Skeletal muscle cell (primary cell): ENCODE data around the gene MRPL48.
"Not testable (repeated sequence)": the region's sequence is repeated elsewhere in the genome, so short reads cannot be mapped to it uniquely, and the experiment has no call there.

ENCODE experiments used
- DNase-seq: peaks from one replicate; pipeline ENCODE4 v3.0.0-alpha.2; 2010; ENCODE audit warnings: low read depth
- H3K4me3 ChIP-seq: 2 replicates; pipeline ENCODE4 v1.5.1; 2011; ENCODE audit warnings: low read depth, mild to moderate bottlenecking, control low read depth, low read length, moderate library complexity

Gene MRPL48

DNA sequence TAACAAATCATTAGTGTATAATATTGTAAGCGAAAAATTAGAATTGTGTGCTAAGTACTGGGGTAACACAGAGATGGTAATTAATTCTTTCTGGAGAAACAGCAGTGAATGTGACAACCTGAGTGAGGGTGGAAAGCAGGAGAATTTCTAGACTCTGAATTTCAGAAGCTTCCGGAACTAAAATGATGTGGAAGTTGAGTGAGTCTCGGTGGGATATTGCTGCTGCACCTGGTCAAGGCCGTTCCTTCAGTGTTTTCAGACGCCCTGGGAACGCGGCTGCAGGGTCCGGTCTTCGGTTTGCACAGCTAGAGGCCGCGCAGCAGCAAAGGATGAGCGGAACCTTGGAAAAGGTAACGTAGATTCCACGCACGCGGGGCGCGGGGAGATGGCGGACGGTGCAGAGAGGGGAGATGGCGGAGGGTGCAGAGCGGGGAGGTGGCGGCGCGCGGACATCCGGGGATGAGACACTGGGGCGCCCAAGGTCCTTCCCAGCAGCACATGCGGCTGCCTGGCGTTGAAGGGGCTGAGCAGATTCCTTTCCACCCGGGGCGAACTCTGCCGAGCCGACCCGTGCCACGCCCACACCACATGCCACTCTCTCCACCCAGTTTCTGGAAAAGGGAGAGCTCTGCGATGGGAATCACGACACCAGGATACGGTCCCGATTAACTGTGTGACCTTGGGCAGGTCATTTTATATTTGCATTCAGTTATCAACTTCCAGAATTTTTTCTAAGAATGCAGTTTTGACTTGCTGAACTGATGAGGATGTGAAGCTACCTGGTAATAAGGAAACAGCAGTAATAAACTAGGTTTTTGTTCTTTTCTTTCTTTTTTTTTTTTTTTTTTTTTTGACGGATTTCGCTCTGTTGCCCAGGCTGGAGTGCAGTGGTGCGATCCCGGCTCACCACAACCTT lies at the start of gene MRPL48:
MRPL48 (plus strand) TSS at position 232 of the 916 bp plus-strand sequence; CDS start at position 330, 98 bp downstream.
- peak; percentile 80 for DNase-seq
- peak within 1 kb of the TSS; percentile 72 for H3K4me3 ChIP-seq

DNA sequence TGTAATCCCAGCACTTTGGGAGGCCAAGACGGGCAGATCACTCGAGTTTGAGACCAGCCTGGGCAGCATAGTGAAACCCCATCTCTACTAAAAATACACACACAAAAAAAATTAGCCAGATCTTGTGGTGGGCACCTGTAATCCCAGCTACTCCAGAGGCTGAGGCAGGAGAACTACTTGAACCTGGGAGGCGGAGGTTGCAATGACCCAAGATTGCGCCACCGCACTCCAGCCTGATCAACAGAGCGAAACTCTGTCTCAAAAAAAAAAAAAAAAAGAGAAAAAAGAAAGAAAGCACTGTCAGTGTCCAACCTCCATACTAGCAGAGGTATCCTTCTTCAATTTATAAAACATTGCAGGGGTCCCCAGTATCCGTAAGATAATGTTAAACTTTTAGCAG lies 44.6 kb upstream of the MRPL48 start:
- no peak overlapping the region for H3K4me3 ChIP-seq
- DNase-seq = no peak

DNA sequence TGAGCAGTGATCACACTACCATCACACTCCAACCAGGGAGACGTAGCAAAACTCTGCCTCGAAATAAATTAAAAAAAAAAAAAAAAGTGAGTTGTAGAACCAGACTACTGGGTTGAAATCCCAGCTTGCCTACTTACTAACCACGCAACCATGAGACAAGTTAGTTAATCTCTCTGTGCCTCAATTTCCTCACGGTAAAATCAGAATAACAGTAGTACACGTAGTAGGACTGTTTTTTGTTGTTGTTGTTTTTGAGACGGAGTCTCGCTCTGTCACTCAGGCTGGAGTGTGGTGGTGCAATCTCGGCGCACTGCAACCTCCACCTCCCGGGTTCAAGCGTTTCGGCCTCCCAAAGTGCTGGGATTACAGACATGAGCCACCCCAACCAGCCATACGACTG lies 41.0 kb upstream of the MRPL48 start:
- no peak overlapping the region for H3K4me3 ChIP-seq
- DNase-seq = no peak

DNA sequence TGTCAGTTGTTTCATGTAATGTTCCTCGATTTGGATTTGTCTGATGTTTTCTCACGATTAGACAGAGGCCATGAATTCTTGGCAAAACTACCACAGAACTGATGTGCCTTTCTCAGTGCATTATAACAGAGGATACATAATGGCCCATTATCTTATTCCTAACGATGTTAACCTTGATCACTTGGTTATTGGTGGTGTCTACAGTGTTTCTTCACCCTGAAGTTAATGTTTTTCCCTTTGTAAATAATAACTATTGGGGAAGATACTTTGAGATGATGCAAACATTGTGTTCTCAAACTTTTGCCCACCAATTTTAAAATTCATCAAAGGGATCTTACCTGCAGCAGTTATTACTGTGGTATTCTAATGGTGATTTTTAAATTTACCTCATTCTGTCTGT lies 39.9 kb upstream of the MRPL48 start:
- no peak for DNase-seq
- H3K4me3 ChIP-seq = no peak overlapping the region

DNA sequence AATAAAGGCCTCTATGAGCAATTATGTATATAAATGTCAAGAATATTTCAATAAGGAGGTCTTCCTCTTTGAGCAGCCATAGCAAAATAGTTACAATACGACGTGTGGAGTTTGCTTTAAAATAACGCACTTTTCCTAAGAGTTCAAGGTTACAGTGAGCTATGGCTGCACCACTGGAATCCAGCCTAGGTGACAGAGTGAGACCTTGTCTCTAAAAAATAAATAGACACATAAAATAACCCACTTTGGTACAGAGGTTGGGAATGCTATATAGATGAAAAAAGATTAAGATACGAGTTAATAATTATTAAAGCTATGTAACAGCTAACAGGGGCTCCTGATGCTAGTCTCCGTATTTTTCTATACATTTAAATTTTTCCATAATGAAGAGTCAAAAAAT lies 39.4 kb upstream of the MRPL48 start:
- H3K4me3 ChIP-seq = no peak overlapping the region
- DNase-seq = no peak

DNA sequence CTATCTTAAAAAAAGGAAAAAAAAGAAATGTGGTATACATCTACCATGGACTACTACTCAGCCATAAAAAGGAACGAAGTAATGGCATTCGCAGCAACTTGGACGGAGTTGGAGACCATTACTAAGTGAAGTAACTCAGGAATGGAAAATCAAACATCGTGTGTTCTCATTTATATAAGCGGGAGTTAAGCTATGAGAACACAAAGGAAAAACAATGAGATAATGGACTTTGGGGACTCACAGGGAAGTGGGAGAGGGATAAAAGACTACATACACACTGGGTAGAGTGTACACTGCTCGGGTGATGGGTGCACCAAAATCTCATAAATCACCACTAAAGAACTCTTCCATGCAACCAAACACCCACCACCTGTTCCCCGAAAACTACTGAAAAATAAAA lies 38.6 kb upstream of the MRPL48 start:
- H3K4me3 ChIP-seq = no peak overlapping the region
- no peak for DNase-seq

DNA sequence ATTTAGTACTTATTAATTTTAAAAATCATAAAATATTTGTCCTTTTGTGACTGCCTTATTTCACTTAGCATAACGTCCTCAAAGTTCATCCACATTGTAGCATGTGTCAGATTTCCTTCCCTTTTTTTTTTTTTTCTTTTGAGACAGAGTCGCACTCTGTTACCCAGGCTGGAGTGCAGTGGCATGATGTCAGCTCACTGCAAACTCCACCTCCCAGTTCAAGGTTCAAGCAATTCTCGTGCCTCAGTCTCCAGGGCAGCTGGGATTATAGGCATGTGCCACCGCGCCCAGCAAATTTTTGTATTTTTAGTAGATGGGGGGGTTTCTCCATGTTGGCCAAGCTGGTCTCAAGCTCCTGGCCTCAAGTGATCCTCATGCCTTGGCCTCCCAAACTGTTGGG lies 37.4 kb upstream of the MRPL48 start:
- H3K4me3 ChIP-seq = no peak overlapping the region
- DNase-seq = no peak

DNA sequence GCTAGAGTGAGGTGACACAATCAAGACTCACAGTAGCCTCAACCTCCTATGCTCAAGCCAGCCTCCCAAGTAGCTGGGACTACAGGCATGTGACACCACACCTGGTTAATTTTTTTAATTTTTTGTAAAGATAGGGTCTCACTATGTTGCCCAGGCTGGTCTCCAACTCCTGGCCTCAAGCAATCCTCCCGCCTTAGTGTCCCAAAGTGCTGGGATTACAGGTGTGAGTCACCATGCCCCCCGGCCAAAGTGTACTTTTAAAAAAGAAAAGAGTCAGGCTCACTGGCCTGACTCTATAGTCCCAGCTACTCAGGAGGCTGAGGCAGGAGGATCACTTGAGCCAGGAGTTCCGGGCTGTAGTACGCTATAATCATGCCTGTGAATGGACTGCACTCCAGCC lies 36.8 kb upstream of the MRPL48 start:
- not testable (repeated sequence) for H3K4me3 ChIP-seq, DNase-seq

DNA sequence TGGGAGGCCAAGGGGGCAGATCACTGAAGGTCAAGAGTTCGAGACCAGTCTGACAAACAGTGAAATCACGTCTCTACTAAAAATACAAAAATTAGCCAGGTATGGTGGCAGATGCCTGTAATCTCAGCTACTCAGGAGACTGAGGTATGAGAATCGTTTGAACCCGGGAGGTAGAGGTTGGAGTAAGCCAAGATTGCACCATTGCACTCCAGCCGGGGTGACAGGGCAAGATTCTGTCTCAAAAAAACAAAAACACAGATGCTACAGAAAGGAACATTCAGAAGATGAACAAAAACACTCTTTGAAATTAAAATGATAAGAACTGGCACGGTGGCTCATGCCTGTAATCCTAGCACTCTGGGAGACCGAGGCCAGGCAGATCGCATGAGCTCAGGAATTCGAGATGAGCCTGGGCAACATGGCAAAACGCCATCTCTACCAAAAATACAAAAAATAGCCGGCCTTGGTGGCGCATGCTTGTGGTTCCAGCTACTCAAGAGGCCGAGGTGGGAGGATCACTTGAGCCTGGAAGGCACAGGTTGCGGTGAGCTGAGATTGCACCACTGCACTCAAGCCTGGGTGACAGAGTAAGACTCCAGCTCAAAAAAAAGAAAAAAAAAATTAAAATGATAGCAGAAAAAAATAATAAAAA lies 35.3 kb upstream of the MRPL48 start:
- H3K4me3 ChIP-seq = no peak overlapping the region
- DNase-seq = no peak

DNA sequence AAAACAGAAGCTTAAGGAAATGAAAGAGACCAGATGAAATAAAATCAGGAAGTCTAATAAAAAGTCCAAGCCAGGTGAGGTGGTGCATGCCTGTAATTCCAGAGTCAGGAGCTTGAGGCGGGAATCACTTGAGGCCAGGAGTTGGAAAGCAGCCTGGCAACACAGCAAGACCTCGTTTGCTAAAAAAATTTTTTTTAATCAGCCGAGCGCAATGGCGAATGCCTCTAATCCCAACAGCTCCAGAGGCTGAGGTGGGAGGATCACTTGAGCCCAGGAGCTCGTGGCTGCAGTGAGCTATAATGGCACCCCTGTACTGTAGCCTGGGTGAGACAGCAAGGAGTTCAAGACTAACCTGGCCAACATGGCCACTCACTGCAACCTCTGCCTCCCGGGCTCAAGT lies 34.8 kb upstream of the MRPL48 start:
- no peak for DNase-seq
- H3K4me3 ChIP-seq = no peak overlapping the region

DNA sequence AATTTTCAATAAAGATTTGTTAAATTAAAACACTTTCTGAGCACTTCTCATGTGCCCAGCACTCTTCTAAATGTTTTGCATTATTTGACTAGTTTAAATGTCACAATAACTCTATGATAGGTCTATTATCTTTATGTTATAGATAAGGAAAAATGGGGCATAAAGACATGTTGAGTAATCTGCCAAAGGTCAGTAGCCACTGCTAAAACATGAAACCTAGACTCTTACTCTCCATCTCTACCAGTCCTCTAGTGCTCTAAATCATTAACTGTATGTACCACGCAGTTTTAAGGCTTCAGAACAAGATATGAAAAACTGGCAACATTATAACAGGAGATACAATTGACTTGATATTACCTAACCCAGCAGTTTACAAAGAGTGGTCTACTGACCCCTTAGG lies 33.7 kb upstream of the MRPL48 start:
- no peak for DNase-seq
- no peak overlapping the region for H3K4me3 ChIP-seq

DNA sequence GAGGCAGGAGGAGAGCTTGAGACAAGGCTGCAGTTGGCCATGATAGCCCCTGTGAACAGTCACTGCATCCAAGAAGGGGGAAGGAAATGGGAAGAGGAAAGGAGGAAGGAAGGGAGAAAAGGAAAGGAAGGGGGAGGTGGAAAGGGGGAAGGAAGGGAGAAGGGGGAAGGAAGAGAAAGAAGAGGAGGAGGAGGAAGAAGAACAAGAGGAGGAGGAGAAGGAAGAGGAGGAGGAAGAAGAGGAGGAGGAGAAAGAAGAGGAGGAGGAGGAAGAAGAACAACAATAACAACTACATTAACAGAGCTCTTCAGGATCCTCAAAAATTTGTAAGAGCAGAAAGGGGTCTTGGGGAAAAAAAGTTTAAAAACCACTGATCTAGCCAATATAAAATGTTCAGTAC lies 32.0 kb upstream of the MRPL48 start:
- no peak for DNase-seq
- no peak overlapping the region for H3K4me3 ChIP-seq

DNA sequence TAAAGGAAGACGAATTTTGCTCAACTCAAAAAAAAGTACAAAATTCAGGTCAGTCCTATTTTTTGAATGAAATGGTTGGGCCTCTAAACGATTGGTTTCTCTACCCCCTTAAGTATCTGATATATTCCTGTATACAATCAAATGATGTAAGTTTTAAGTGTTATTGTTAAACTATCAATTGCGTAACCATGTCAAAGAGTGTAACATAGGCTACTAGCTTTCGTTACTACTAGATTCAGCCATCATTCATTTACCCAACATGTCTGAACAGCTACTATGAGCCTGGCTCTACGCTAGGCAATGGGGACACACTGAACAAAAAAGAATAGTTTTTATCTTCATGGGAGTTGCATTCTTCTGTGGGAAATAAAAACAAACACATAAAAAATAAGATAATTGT lies 30.1 kb upstream of the MRPL48 start:
- no peak overlapping the region for H3K4me3 ChIP-seq
- no peak for DNase-seq

DNA sequence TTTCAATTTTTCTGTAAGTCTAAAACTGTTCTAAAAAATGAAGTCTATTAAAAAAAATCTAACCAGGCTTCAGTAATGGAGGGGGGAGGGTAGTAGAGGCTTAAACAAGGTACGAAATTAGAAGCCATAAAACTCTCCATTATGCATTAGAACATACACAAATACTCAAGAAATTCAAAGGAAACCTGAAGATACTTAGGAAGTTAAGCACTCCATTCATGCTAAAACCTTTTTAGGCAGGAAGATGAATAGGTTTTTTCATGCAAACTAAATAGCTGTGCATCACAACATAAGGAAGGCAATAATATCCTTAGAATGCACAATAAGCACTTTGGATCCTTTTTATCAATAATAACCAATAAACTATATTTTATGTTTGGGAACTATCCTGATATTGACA lies 29.2 kb upstream of the MRPL48 start:
- peak overlapping the region; percentile 96 for H3K4me3 ChIP-seq

DNA sequence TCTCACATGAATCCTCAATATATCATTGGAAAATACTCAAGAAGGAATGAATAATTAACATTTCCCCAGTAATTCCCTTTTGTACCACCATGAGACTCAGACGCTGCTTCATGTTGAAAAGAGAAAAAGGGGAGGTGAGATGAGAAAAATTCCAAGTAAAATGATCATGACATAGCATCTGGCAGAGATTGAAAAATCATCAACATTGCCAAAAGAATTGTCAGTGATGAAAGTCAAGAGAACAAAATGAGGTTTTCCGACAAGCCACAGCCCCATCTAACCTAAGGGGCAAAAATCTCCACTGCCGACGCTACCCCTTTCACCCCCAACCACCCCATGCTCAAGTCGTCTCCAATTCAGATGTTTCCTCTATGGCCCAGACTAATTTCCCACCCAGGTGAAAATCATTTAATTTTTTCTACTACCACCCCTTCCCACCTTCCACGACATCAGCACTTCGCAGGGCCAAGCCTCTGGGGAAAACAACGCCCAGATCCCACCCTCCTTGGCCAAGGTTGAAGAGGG lies 28.0 kb upstream of the MRPL48 start:
- peak overlapping the region; percentile 96 for H3K4me3 ChIP-seq
- DNase-seq = no peak

More for the DNA sequence above, 29.2 kb upstream of the MRPL48 start:
- no peak for DNase-seq

DNA sequence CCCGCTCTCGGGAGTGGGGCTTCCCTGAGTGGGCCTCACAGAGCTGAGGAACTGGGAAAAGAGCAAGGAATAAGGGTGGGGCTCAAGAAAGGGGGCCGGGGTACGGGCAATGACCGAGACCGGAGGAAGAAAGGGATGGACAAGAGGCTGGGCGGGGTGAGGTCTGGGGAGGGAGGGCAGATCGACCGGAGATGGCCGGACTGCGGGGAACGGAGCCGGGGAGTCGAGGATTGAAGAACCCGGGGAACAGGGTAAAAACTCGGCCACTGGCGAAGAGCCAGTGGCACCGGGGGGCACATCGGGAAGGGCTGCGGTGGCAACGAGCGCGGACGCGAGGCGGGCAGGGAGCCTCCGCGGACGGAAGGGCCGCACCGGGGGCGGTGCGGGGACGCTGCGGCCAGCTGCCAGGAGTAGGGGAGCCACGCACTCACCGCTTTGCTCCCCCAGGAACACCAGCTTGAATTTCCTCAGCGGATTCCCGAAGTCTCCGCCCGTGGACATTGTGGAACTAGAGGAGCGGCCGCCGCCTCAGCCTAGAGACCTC lies 27.5 kb upstream of the MRPL48 start:
- no peak for DNase-seq
- peak overlapping the region; percentile 96 for H3K4me3 ChIP-seq

DNA sequence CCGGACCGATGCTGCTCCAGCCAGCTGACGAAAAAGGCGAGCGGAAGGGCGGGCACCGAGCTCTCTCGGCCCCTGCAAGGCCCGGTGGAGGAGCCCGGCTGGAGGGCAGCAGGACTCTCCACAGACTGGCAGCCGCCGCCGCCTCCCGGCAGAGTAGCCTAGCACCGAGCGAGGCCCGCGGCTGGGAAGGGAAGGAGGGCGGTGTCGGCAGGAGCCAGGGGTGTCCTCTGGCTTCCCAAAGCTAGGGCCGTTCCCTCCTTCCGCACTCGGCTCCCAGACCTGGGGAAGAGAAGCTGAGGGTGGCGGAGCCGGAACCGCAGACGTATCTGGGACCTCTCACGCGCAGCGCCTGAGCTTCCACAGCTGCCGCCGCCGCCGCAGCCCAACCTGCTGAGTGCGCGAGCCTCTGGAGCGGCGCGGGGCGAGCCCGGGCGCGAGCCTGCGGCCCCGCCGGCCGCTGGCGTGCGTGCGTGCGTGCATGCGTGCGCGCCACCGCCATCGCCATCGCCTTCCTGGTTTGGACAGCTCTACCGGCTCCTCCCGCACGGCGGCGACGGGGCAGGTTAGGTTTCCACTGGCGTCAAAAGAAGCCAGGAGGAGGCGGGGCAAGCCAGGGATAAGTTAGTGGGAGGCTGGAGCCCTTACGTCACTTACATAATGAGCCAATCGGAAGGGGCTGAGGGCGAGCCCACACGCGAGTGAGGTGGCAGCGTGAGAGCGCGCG lies 26.8 kb upstream of the MRPL48 start, which contains the start of gene RAB6A:
RAB6A (minus strand) TSS at position 396 of the 724 bp plus-strand sequence. CDS start 439 bp downstream, outside the sequence.
- DNase-seq = peak; percentile 99
- peak within 1 kb of the TSS; percentile 96 for H3K4me3 ChIP-seq

DNA sequence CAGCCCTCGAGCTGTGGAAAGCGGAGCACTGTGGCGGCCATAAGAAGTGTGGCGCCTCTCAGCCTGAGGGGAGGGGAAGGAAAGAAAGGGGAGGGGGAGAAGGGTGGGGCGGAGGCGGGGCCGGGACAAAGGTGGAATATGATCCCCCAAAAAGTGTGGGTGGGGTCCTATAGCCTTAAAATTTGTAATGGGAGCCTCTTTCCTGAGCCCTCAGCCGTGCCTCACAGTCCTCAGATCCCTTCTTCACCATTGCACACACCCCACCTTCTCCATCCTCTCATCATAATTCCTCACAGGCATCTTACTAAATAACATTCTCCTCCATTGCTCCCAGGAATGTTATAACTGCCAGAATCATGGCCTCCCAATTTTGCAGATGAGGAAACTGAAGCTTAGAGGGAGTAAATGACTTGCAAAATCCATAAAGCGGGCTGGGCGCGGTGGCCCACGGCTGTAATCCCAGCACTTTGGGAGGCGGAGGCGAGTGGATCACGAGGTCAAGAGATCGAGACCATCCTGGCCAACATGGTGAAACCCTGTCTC lies 26.2 kb upstream of the MRPL48 start:
- no peak for DNase-seq
- H3K4me3 ChIP-seq = peak overlapping the region; percentile 38

DNA sequence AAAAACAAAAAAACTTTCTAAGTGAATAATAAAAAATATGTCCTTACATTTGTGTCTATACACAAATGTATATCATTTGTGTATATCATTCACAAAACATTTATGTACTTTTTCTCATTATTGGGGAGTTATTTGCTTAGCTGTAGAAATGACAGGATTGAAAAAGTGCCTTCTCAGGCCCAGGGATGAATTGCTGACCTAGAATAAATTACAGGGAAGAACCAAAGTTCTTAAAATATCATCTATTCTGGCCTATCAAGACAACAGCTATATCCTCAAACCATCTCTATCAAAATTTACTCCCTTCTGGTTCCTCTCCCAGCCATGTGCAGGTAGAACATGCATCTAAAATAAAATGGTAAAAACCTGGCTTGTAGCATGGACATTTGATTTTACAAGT lies 24.9 kb upstream of the MRPL48 start:
- no peak for DNase-seq

More for the DNA sequence above, 24.9 kb upstream of the MRPL48 start:
- H3K4me3 ChIP-seq = no peak overlapping the region
